ENCODE results near the gene RSPO3. TPM values are rescaled to one million over a fixed set of nuclear protein-coding genes. Genes with fewer than 3 reads are reported as not detected.

Gene RSPO3
- total RNA-seq, 1 experiment from 2014 or later: not detected

DNA sequence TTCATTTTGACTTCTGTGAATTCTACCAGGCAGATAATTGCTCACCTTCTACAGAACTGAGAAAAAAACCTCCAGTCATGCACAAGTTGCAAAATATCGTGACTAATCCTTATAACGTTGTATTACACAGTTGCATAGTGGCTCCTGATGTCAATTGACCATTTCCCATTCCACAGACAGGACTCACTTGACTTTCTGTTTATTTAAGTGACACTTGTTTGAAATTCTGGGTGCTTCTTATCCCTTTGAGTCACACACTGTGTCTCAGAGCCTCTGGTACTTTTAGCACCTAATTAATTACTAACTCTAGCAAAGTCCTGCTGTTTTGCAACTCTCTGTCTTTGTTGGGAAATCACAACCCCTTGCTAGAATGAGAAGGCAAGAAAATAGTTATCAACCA is 16.2 kb upstream of the RSPO3 start:
- no TSS peak for BruUV-seq (replicated peaks)
- H3K27ac Mint-ChIP-seq (ENCODE audit: unreplicated experiment): no peak overlapping the region
- no peaks in the 10 kb centered on the region for H3K27me3 Mint-ChIP-seq (ENCODE audit: unreplicated experiment)
- no peak for DNase-seq
- H3K9me3 Mint-ChIP-seq (ENCODE audit: low read depth, unreplicated experiment): no peaks in the 10 kb centered on the region
- intact Hi-C loops (cut with micrococcal nuclease; ENCODE audit: unreplicated experiment): loop anchor here (10.0 kb wide), 1 partner anchor 297 kb away; no protein-coding TSS in a partner anchor
- H3K4me3 Mint-ChIP-seq (ENCODE audit: low read depth, unreplicated experiment): no peak overlapping the region
- TF ChIP-seq CTCF (IDR thresholded peaks at IDR 0.05; ENCODE audit: unreplicated experiment): no peak
- H3K36me3 Mint-ChIP-seq (ENCODE audit: insufficient read depth, unreplicated experiment): no peaks in the 10 kb centered on the region
- H3K4me1 Mint-ChIP-seq (ENCODE audit: low read depth, unreplicated experiment): no peaks in the 10 kb centered on the region
- CTCF ChIA-PET: no interaction called here

DNA sequence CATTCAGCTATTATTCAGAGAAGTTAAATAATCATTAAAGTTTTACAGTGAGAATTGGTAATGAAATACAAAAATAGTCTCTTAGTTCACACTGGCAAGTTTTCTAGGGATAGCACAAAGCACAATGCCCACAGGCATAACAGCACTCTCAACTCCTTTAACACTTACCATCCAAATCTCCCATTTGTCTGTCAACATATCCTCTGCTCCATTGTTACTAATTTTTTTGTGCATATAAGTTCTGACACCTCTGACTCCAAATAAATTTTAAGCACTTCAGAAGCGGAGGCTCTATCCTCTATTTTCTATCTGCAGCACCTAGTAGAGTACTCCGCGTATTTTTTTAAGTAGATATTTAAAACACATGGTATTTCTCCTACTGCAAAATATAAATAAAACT is 15.6 kb upstream of the RSPO3 start:
- no peak for TF ChIP-seq CTCF (IDR thresholded peaks at IDR 0.05; ENCODE audit: unreplicated experiment)
- CTCF ChIA-PET: no interaction called here
- Mint-ChIP-seq H3K4me3 (ENCODE audit: low read depth, unreplicated experiment) (no peak overlapping the region), H3K4me1 (ENCODE audit: low read depth, unreplicated experiment) (no peaks in the 10 kb centered on the region), H3K27me3 (ENCODE audit: unreplicated experiment) (no peaks in the 10 kb centered on the region), H3K36me3 (ENCODE audit: insufficient read depth, unreplicated experiment) (no peaks in the 10 kb centered on the region), H3K27ac (ENCODE audit: unreplicated experiment) (no peak overlapping the region), H3K9me3 (ENCODE audit: low read depth, unreplicated experiment) (no peaks in the 10 kb centered on the region)
- DNase-seq: no peak
- BruUV-seq (replicated peaks): no TSS peak
- intact Hi-C loops (cut with micrococcal nuclease; ENCODE audit: unreplicated experiment): loop anchor here (10.0 kb wide), 1 partner anchor 298 kb away; no protein-coding TSS in a partner anchor

- H3K27me3 Mint-ChIP-seq (ENCODE audit: unreplicated experiment): no peaks in the 10 kb centered on the region
- no peak overlapping the region for H3K4me3 Mint-ChIP-seq (ENCODE audit: low read depth, unreplicated experiment)
- intact Hi-C loops (cut with micrococcal nuclease; ENCODE audit: unreplicated experiment): loop anchor here (10.0 kb wide), 1 partner anchor 299 kb away; no protein-coding TSS in a partner anchor
- no peaks in the 10 kb centered on the region for H3K9me3 Mint-ChIP-seq (ENCODE audit: low read depth, unreplicated experiment)
- no peak overlapping the region for H3K27ac Mint-ChIP-seq (ENCODE audit: unreplicated experiment)
- TF ChIP-seq CTCF (IDR thresholded peaks at IDR 0.05; ENCODE audit: unreplicated experiment): no peak
- no peak for DNase-seq
- no peaks in the 10 kb centered on the region for H3K4me1 Mint-ChIP-seq (ENCODE audit: low read depth, unreplicated experiment)
- no peaks in the 10 kb centered on the region for H3K36me3 Mint-ChIP-seq (ENCODE audit: insufficient read depth, unreplicated experiment)
- BruUV-seq (replicated peaks): no TSS peak
- CTCF ChIA-PET: no interaction called here
Measured at GRCh38 chr6:127103482-127103881, 15.0 kb upstream of the RSPO3 start.

DNA sequence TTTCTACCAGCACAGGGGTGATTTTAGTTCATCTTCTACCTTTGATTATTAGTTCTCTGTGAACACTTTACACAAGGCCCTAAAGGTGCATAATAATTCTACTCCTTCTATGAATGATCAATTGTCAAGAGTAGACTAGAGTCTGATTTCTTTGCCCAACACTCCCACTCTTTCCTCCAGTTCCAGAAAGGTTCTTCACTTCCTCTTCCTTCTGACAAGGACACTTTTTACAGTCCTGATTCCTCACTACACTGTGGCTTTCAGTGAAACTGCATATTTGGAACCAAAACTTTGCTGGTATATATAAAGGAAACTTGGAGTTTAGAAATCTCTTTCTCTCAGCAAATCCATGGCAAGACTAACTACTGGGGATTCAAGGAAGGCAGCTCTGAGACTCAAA is 10.6 kb upstream of the RSPO3 start:
- TF ChIP-seq CTCF (IDR thresholded peaks at IDR 0.05; ENCODE audit: unreplicated experiment): no peak
- no peaks in the 10 kb centered on the region for H3K27me3 Mint-ChIP-seq (ENCODE audit: unreplicated experiment)
- no peaks in the 10 kb centered on the region for H3K9me3 Mint-ChIP-seq (ENCODE audit: low read depth, unreplicated experiment)
- BruUV-seq (replicated peaks): no TSS peak
- intact Hi-C loops (cut with micrococcal nuclease; ENCODE audit: unreplicated experiment): loop anchor here (10.0 kb wide), 1 partner anchor 303 kb away; no protein-coding TSS in a partner anchor
- no peak overlapping the region for H3K27ac Mint-ChIP-seq (ENCODE audit: unreplicated experiment)
- H3K36me3 Mint-ChIP-seq (ENCODE audit: insufficient read depth, unreplicated experiment): no peaks in the 10 kb centered on the region
- DNase-seq: no peak
- H3K4me3 Mint-ChIP-seq (ENCODE audit: low read depth, unreplicated experiment): no peak overlapping the region
- CTCF ChIA-PET: no interaction called here
- no peaks in the 10 kb centered on the region for H3K4me1 Mint-ChIP-seq (ENCODE audit: low read depth, unreplicated experiment)

All from Calu3 (cell line).